ENCODE results near the gene ANKRD1. TPM values are rescaled to one million over a fixed set of nuclear protein-coding genes. Genes with fewer than 3 reads are reported as not detected.

The ANKRD1 gene
- total RNA-seq, 1 donor = 1.4 TPM

- no peak for DNase-seq (ENCODE audit: low read depth)
- TF ChIP-seq, protein P1, sequence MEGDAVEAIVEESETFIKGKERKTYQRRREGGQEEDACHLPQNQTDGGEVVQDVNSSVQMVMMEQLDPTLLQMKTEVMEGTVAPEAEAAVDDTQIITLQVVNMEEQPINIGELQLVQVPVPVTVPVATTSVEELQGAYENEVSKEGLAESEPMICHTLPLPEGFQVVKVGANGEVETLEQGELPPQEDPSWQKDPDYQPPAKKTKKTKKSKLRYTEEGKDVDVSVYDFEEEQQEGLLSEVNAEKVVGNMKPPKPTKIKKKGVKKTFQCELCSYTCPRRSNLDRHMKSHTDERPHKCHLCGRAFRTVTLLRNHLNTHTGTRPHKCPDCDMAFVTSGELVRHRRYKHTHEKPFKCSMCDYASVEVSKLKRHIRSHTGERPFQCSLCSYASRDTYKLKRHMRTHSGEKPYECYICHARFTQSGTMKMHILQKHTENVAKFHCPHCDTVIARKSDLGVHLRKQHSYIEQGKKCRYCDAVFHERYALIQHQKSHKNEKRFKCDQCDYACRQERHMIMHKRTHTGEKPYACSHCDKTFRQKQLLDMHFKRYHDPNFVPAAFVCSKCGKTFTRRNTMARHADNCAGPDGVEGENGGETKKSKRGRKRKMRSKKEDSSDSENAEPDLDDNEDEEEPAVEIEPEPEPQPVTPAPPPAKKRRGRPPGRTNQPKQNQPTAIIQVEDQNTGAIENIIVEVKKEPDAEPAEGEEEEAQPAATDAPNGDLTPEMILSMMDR (IDR thresholded peaks at IDR 0.05; ENCODE audit: insufficient read depth, low read length) = no peak
- H3K4me3 ChIP-seq (ENCODE audit: low read depth, low read length) = no peak overlapping the region
Observed at GRCh38 chr10:90965720-90966119, 44.8 kb upstream of the ANKRD1 start.

- TF ChIP-seq, protein P1 (IDR thresholded peaks at IDR 0.05; ENCODE audit: insufficient read depth, low read length) = no peak
- peak; percentile 64 for DNase-seq (ENCODE audit: low read depth)
- H3K4me3 ChIP-seq (ENCODE audit: low read depth, low read length) = no peak overlapping the region
Observed at GRCh38 chr10:90964781-90965465, 44.0 kb upstream of the ANKRD1 start.

GRCh38 chr10:90963331-90963730, 42.4 kb upstream of the ANKRD1 start:
- H3K4me3 ChIP-seq (ENCODE audit: low read depth, low read length) = no peak overlapping the region
- TF ChIP-seq, protein P1 (IDR thresholded peaks at IDR 0.05; ENCODE audit: insufficient read depth, low read length) = no peak
- DNase-seq (ENCODE audit: low read depth) = no peak

DNA sequence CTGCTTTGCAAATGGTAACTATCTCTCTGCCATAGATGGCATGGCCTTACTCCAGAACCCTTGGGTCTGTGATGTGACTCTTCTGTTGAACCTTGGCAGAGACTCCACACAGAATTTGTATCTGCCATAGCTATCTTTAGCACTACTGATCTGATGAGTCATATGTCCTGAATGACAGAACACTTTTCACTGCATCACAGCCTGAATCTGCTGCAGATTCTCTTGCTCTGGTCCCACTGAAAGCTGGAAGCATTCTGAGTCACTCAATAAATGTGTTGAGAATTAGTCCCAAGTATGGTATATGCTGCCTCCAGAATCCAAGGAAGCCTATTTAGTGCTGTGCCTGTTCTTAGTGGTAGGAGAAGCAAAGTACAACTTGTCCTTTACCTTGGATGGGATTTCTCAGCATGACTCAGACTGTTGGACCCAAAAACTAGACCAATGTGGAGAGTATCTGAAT, 39.5 kb upstream of the ANKRD1 start:
- H3K4me3 ChIP-seq (ENCODE audit: low read depth, low read length) = no peak overlapping the region

GRCh38 chr10:90959826-90960225, 38.9 kb upstream of the ANKRD1 start:
- TF ChIP-seq, protein P1 (IDR thresholded peaks at IDR 0.05; ENCODE audit: insufficient read depth, low read length) = no peak
- no peak for DNase-seq (ENCODE audit: low read depth)
- no peak overlapping the region for H3K4me3 ChIP-seq (ENCODE audit: low read depth, low read length)

More for the DNA sequence above, 39.5 kb upstream of the ANKRD1 start:
- peak; percentile 75 for DNase-seq (ENCODE audit: low read depth)
- TF ChIP-seq, protein P1 (IDR thresholded peaks at IDR 0.05; ENCODE audit: insufficient read depth, low read length) = no peak

- TF ChIP-seq, protein P1 (IDR thresholded peaks at IDR 0.05; ENCODE audit: insufficient read depth, low read length) = no peak
- no peak overlapping the region for H3K4me3 ChIP-seq (ENCODE audit: low read depth, low read length)
- DNase-seq (ENCODE audit: low read depth) = no peak
Observed at GRCh38 chr10:90958781-90959180, 37.9 kb upstream of the ANKRD1 start.
